Glutamatergic neuron (in vitro differentiated cells): ENCODE data around the gene GNLY. TPM values are rescaled to one million over a fixed set of nuclear protein-coding genes. Genes with fewer than 3 reads are reported as not detected.

Experiments used
- DNase-seq: peaks from one replicate; pipeline ENCODE4 v3.0.0; 2022
- H3K27ac Mint-ChIP-seq: one replicate; pipeline ENCODE4 v1.8.0; 2020; ENCODE audit warnings: mild to moderate bottlenecking, mixed read lengths, inconsistent platforms; ENCODE audit not compliant: unreplicated experiment
- H3K27me3 Mint-ChIP-seq: one replicate; pipeline ENCODE4 v1.8.0; 2020; ENCODE audit warnings: mild to moderate bottlenecking, moderate library complexity, mixed read lengths, inconsistent platforms; ENCODE audit not compliant: unreplicated experiment
- H3K36me3 Mint-ChIP-seq: one replicate; pipeline ENCODE4 v1.8.0; 2020; ENCODE audit warnings: mild to moderate bottlenecking, mixed read lengths, inconsistent platforms; ENCODE audit not compliant: unreplicated experiment
- H3K4me1 Mint-ChIP-seq: one replicate; pipeline ENCODE4 v1.8.0; 2020; ENCODE audit warnings: mild to moderate bottlenecking, low read depth, mixed read lengths, inconsistent platforms; ENCODE audit not compliant: unreplicated experiment
- H3K4me3 Mint-ChIP-seq: one replicate; pipeline ENCODE4 v1.8.0; 2020; ENCODE audit warnings: mild to moderate bottlenecking, mixed read lengths, inconsistent platforms; ENCODE audit not compliant: unreplicated experiment
- H3K9me3 Mint-ChIP-seq: one replicate; pipeline ENCODE4 v1.8.0; 2020; ENCODE audit warnings: mild to moderate bottlenecking, moderate library complexity, mixed read lengths, inconsistent platforms; ENCODE audit not compliant: unreplicated experiment
- CTCF ChIP-seq: fragments of 200-600 bp; sonication (generic); IDR thresholded peaks from one replicate; pipeline ENCODE4 v1.5.0; 2021; ENCODE audit not compliant: partially characterized antibody, unreplicated experiment
- total RNA-seq: library from RNA; stranded (reverse); fragmentation: NEBNext Ultra II Directional; extraction: Animal tissue kit (Norgen Biotek cat#: 25700); gene quantifications from one replicate; pipeline ENCODE4 v1.2.1, GENCODE V29; 2021; ENCODE audit not compliant: unreplicated experiment

Gene GNLY
- total RNA-seq, 1 donor from 2014 or later, result not detected

DNA sequence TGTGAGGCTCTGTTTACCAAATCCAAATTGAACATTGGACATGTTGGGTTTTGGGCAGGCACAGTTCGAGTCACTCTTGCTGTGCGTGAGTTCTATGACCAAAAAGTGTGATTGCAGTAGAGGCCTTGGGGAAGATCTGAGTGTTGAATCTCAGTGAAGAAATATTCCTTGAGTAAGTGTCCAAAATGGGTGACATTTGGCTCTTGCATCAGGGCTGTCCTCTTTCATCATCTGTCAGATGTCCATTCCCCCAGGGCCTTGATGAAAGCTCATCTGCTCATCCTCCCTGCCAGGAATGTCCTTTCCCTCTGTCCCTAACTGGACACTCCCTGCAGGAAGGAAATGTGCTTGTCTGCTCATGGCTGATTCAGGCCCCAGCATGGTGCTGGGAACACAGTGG, 19.7 kb upstream of the GNLY start:
- H3K9me3 Mint-ChIP-seq, result peaks cover 6% of the 10 kb centered on the region
- peaks cover 5% of the 10 kb centered on the region for H3K27me3 Mint-ChIP-seq
- no peak overlapping the region for H3K4me3 Mint-ChIP-seq
- H3K27ac Mint-ChIP-seq, result no peak overlapping the region
- no peak for DNase-seq
- no peaks in the 10 kb centered on the region for H3K36me3 Mint-ChIP-seq
- no peak for TF ChIP-seq CTCF
- H3K4me1 Mint-ChIP-seq, result peaks cover 7% of the 10 kb centered on the region

DNA sequence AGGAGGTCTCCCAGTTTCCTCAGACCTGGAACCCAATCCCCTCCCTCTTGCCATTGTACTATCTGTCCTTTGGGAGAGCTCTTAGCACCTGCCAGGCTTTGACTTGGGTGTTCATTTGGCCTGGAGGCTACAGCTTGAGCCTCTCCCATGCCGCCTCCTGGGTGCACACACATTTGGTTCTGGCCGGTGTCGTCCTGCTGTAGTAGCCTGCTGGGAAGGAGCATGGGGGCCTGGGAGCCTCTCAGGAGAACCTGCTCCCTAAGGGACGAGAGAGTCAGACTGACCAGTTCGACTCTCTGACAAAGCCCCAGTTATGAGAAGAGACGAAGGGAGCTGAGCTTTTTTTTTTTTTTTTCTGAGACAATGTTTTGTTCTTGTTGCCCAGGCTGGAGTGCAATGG, 18.7 kb upstream of the GNLY start:
- Mint-ChIP-seq H3K27me3 (peaks cover 4% of the 10 kb centered on the region), H3K9me3 (peaks cover 8% of the 10 kb centered on the region), H3K27ac (no peak overlapping the region), H3K4me3 (no peak overlapping the region), H3K4me1 (peaks cover 7% of the 10 kb centered on the region), H3K36me3 (no peaks in the 10 kb centered on the region)
- no peak for DNase-seq
- no peak for TF ChIP-seq CTCF

GRCh38 chr2:85675866-85676548, 18.2 kb upstream of the GNLY start:
- Mint-ChIP-seq H3K36me3 (no peaks in the 10 kb centered on the region), H3K27ac (no peak overlapping the region), H3K9me3 (peaks cover 11% of the 10 kb centered on the region), H3K4me1 (peaks cover 7% of the 10 kb centered on the region), H3K27me3 (peaks cover 4% of the 10 kb centered on the region), H3K4me3 (no peak overlapping the region)
- no peak for TF ChIP-seq CTCF
- no peak for DNase-seq

- TF ChIP-seq CTCF, result no peak
- H3K4me1 Mint-ChIP-seq, result peaks cover 7% of the 10 kb centered on the region
- H3K36me3 Mint-ChIP-seq, result no peaks in the 10 kb centered on the region
- H3K27me3 Mint-ChIP-seq, result peaks cover 4% of the 10 kb centered on the region
- H3K4me3 Mint-ChIP-seq, result no peak overlapping the region
- peaks cover 11% of the 10 kb centered on the region for H3K9me3 Mint-ChIP-seq
- H3K27ac Mint-ChIP-seq, result no peak overlapping the region
- no peak for DNase-seq
Observed at GRCh38 chr2:85678377-85678776, 15.8 kb upstream of the GNLY start.

GRCh38 chr2:85678794-85679672, 15.1 kb upstream of the GNLY start:
- Mint-ChIP-seq H3K4me3 (no peak overlapping the region), H3K27ac (no peak overlapping the region), H3K36me3 (no peaks in the 10 kb centered on the region), H3K4me1 (peaks cover 5% of the 10 kb centered on the region), H3K27me3 (peaks cover 4% of the 10 kb centered on the region), H3K9me3 (peaks cover 11% of the 10 kb centered on the region)
- DNase-seq, result peak; percentile 84
- peak; percentile 98 for TF ChIP-seq CTCF
